ENCODE results near the gene PSORS1C1.

- TF ChIP-seq CTCF (IDR thresholded peaks at IDR 0.05): no peak
- no peak for TF ChIP-seq MAX (IDR thresholded peaks at IDR 0.05; ENCODE audit: low read depth)
- no peak for TF ChIP-seq GABPA (IDR thresholded peaks at IDR 0.05; ENCODE audit: low read depth)
- no peak for TF ChIP-seq REST (IDR thresholded peaks at IDR 0.05; ENCODE audit: low read depth, low read length)
- TF ChIP-seq MEF2A (IDR thresholded peaks at IDR 0.05; ENCODE audit: borderline replicate concordance, low read depth): no peak
- TF ChIP-seq SIN3A (IDR thresholded peaks at IDR 0.05; ENCODE audit: borderline replicate concordance, low read depth, low read length): no peak
- TF ChIP-seq ELF1 (IDR thresholded peaks at IDR 0.05): no peak
- no peak for TF ChIP-seq FOSL2 (IDR thresholded peaks at IDR 0.05; ENCODE audit: borderline replicate concordance, low read depth)
Observed at GRCh38 chr6:31118178-31118577, 3.6 kb downstream of the PSORS1C1 start.
